HuH-7 (cell line): Measurements from ENCODE around the gene DISP3.

Experiments
- DNase-seq: peaks from one replicate; pipeline ENCODE4 v3.0.0; 2011; ENCODE audit warnings: low spot score

Gene DISP3

GRCh38 chr1:11486231-11487009 lies 7.5 kb downstream of the DISP3 start:
- DNase-seq: no peak

- DNase-seq: no peak
Measured at GRCh38 chr1:11487196-11487751, 8.3 kb downstream of the DISP3 start.

- DNase-seq: no peak
Measured at GRCh38 chr1:11488201-11488770, 9.3 kb downstream of the DISP3 start.

- DNase-seq: no peak
Measured at GRCh38 chr1:11488966-11489625, 10.1 kb downstream of the DISP3 start.

GRCh38 chr1:11492235-11492634 lies 13.3 kb downstream of the DISP3 start:
- DNase-seq: no peak

- no peak for DNase-seq
Measured at GRCh38 chr1:11493972-11494655, 15.2 kb downstream of the DISP3 start.

GRCh38 chr1:11494771-11495170 lies 15.8 kb downstream of the DISP3 start:
- DNase-seq: no peak

GRCh38 chr1:11495579-11495978 lies 16.6 kb downstream of the DISP3 start:
- DNase-seq: no peak

GRCh38 chr1:11496551-11497080 lies 17.7 kb downstream of the DISP3 start:
- DNase-seq: no peak

- no peak for DNase-seq
Measured at GRCh38 chr1:11498956-11499594, 20.1 kb downstream of the DISP3 start.

GRCh38 chr1:11499601-11500331 lies 20.8 kb downstream of the DISP3 start:
- no peak for DNase-seq

GRCh38 chr1:11500881-11501280 lies 21.9 kb downstream of the DISP3 start:
- DNase-seq: no peak

- no peak for DNase-seq
Measured at GRCh38 chr1:11501491-11501897, 22.5 kb downstream of the DISP3 start.

- DNase-seq: no peak
Measured at GRCh38 chr1:11501906-11502485, 23.0 kb downstream of the DISP3 start.

- no peak for DNase-seq
Measured at GRCh38 chr1:11502516-11502915, 23.6 kb downstream of the DISP3 start.

- DNase-seq: no peak
Measured at GRCh38 chr1:11504599-11504998, 25.6 kb downstream of the DISP3 start.

- DNase-seq: no peak
Measured at GRCh38 chr1:11505591-11506538, 26.9 kb downstream of the DISP3 start.

- DNase-seq: no peak
Measured at GRCh38 chr1:11507309-11507708, 28.4 kb downstream of the DISP3 start.

GRCh38 chr1:11513681-11514080 lies 34.7 kb downstream of the DISP3 start:
- DNase-seq: no peak
